GM12878 (cell line): ENCODE data around the gene GALNT17. TPM values are rescaled to one million over a fixed set of nuclear protein-coding genes. Genes with fewer than 3 reads are reported as not detected.

Experiments used
- ATAC-seq: fragments of 200-7000 bp; cut with Tn5 transposase; 3 replicates; pipeline ENCODE4 v1.9.1; 2020; ENCODE audit warnings: mild to moderate bottlenecking, moderate library complexity
- BruUV-seq: library from RNA; stranded (reverse); fragments of 400-500 nt; replicated peaks from 2 replicates; lab custom pipeline; 2021; lab: Mats Ljungman, UMichigan
- CTCF ChIA-PET: fragments of 300-600 bp; sonication (Branson Sonifier 250); formaldehyde crosslinking; extraction: SDS; loops from one replicate; lab custom pipeline; 2021; ENCODE audit warnings: inconsistent platforms; lab: Yijun Ruan, JAX
- POLR2A ChIA-PET: fragments of 350-600 bp; formaldehyde crosslinking; extraction: SDS; loops from one replicate; lab custom pipeline; 2021; ENCODE audit warnings: inconsistent platforms; lab: Charles Lee
- RAD21 ChIA-PET: fragments of 300-600 bp; sonication (Branson Sonifier 250); formaldehyde crosslinking; loops from one replicate; lab custom pipeline; 2023; ENCODE audit warnings: antibody characterized with exemption; ENCODE audit not compliant: unreplicated experiment; lab: Charles Lee
- SMC1A ChIA-PET: fragments of 300-600 bp; sonication (Branson Sonifier 250); formaldehyde crosslinking; loops from one replicate; lab custom pipeline; 2023; ENCODE audit not compliant: unreplicated experiment, uncharacterized antibody; lab: Charles Lee
- DNase-seq: peaks from one replicate; pipeline ENCODE4 v3.0.0-alpha.2; 2011; ENCODE audit warnings: low read depth, low spot score
- FAIRE-seq: peaks from 3 replicates; lab custom pipeline; 2011; peaks lifted over from hg19 to GRCh38; lab: Jason Lieb, UNC
- H2AFZ ChIP-seq: 2 replicates; pipeline ENCODE4 v1.6.0; 2011; ENCODE audit warnings: low read depth, low read length, control low read depth; ENCODE audit not compliant: control insufficient read depth
- H3K27ac ChIP-seq: 2 replicates; pipeline ENCODE4 v1.5.1; 2011; ENCODE audit warnings: control low read depth; ENCODE audit not compliant: control insufficient read depth, insufficient read depth
- H3K27me3 ChIP-seq, 2 experiments: replicated peaks in 1 of 2; 2 replicates each; pipeline versions ENCODE4 v1.6.0 to v1.6.1; 2011; ENCODE audit warnings: low read length in 1 of 2; ENCODE audit not compliant: control insufficient read depth in 2 of 2, insufficient read depth in 2 of 2
- H3K36me3 ChIP-seq, 2 experiments: 2 replicates each; pipeline ENCODE4 v1.5.1; 2011; ENCODE audit warnings: low read length in 1 of 2; ENCODE audit not compliant: control insufficient read depth in 2 of 2, insufficient read depth in 2 of 2
- H3K4me1 ChIP-seq: 2 replicates; pipeline ENCODE4 v1.6.1; 2011; ENCODE audit warnings: mild to moderate bottlenecking, low read length, moderate library complexity, mixed read lengths; ENCODE audit not compliant: control insufficient read depth, insufficient read depth
- H3K4me2 ChIP-seq: 2 replicates; pipeline ENCODE4 v1.6.0; 2011; ENCODE audit warnings: control low read depth; ENCODE audit not compliant: control insufficient read depth, insufficient read depth
- H3K4me3 ChIP-seq: fragments of 200-600 bp; sonication (generic); 2 replicates; pipeline ENCODE4 v1.5.1; 2016
- H3K79me2 ChIP-seq: 2 replicates; pipeline ENCODE4 v1.6.0; 2011; ENCODE audit warnings: low read length; ENCODE audit not compliant: control insufficient read depth, insufficient read depth
- H3K9ac ChIP-seq: 2 replicates; pipeline ENCODE4 v1.8.0; 2011; ENCODE audit warnings: low read length, control low read depth, mixed read lengths; ENCODE audit not compliant: control insufficient read depth, insufficient read depth
- H3K9me3 ChIP-seq: replicated peaks from 3 replicates; pipeline ENCODE4 v1.5.1; 2011; ENCODE audit warnings: mild to moderate bottlenecking, low read length; ENCODE audit not compliant: control insufficient read depth, insufficient read depth
- H4K20me1 ChIP-seq: 2 replicates; pipeline ENCODE4 v1.6.0; 2011; ENCODE audit not compliant: control insufficient read depth, insufficient read depth
- BCL3 ChIP-seq: IDR thresholded peaks from 2 replicates; pipeline ENCODE4 v1.6.1; 2011; ENCODE audit warnings: borderline replicate concordance, low read depth, mild to moderate bottlenecking, moderate library complexity, low read length; ENCODE audit not compliant: insufficient read depth, poor library complexity, severe bottlenecking
- CHD1 ChIP-seq: IDR thresholded peaks from 2 replicates; pipeline ENCODE4 v1.6.1; 2012; ENCODE audit warnings: low read depth, low read length, improper control_type of control experiment
- HSF1 ChIP-seq: fragments of 150-350 bp; IDR thresholded peaks from 2 replicates; pipeline ENCODE4 v1.6.1; 2014; ENCODE audit warnings: mild to moderate bottlenecking, low read depth, low read length
- MTA3 ChIP-seq: IDR thresholded peaks from 2 replicates; pipeline ENCODE4 v1.6.1; 2012; ENCODE audit warnings: low read length, inconsistent platforms, borderline replicate concordance
- PML ChIP-seq: IDR thresholded peaks from 2 replicates; pipeline ENCODE4 v1.6.1; 2012; ENCODE audit warnings: low read length, inconsistent platforms
- POLR2A ChIP-seq: IDR thresholded peaks from 2 replicates; pipeline ENCODE4 v1.6.1; 2011; ENCODE audit warnings: low read depth, mild to moderate bottlenecking, low read length
- POLR2AphosphoS5 ChIP-seq: IDR thresholded peaks from 2 replicates; pipeline ENCODE4 v1.6.1; 2011; ENCODE audit warnings: mild to moderate bottlenecking, low read length, inconsistent platforms
- SMAD5 ChIP-seq: IDR thresholded peaks from 2 replicates; pipeline ENCODE4 v1.6.1; 2016; ENCODE audit warnings: antibody characterized with exemption, low read depth
- STAT1 ChIP-seq: fragments of 450-650 bp; conservative IDR thresholded peaks from 2 replicates; pipeline ENCODE4 v1.6.1; 2014; ENCODE audit warnings: antibody characterized with exemption, mild to moderate bottlenecking
- TAF1 ChIP-seq: IDR thresholded peaks from 2 replicates; pipeline ENCODE4 v1.6.1; 2011; ENCODE audit warnings: mild to moderate bottlenecking, low read depth, low read length, borderline replicate concordance
- TCF7 ChIP-seq: IDR thresholded peaks from 2 replicates; pipeline ENCODE4 v1.6.1; 2014; ENCODE audit warnings: antibody characterized with exemption, borderline replicate concordance
- ZBED1 ChIP-seq: IDR thresholded peaks from 2 replicates; pipeline ENCODE4 v1.6.1; 2016; ENCODE audit warnings: borderline replicate concordance
- ZNF274 ChIP-seq: IDR thresholded peaks from one replicate; pipeline ENCODE4 v1.8.0; 2011; ENCODE audit not compliant: insufficient read length, insufficient read depth
- WGBS: methylation state at CpG from one replicate; pipeline ENCODE4 v1.1.6; 2016; ENCODE audit warnings: low lambda C conversion rate; ENCODE audit not compliant: insufficient replicate concordance, insufficient coverage; ENCODE audit errors: missing lambda C conversion rate; 5-methylcytosine and 5-hydroxymethylcytosine counted together
- in situ Hi-C: fragments of 300-500 bp; cut with MboI; formaldehyde crosslinking; loops from 9 replicates; pipeline ENCODE4 v1.14.3; 2018; ENCODE audit warnings: mixed read lengths
- intact Hi-C: fragments of 100-400 bp; cut with micrococcal nuclease; formaldehyde crosslinking; loops from one replicate; pipeline ENCODE4 v1.14.2; 2022; ENCODE audit not compliant: unreplicated experiment
- polyA plus RNA-seq, 11 experiments: library from polyadenylated mRNA; depleted of rRNA in 4 of 11; unstranded in 6 of 11; stranded (reverse) in 5 of 11; fragments of >200 nt; fragmentation: Nextera tagmentation in 4 of 11; fragmentation: Illumina TruSeq in 1 of 11; extraction: Ambion mirVana in 4 of 11; extraction: Trizol in 1 of 11; gene quantifications; 1 replicate in 1 of 11; 2 replicates in 10 of 11; pipeline versions ENCODE4 v1.2.1 to v1.2.3, GENCODE V29; 2011 to 2016; ENCODE audit warnings: inconsistent platforms in 2 of 11, missing spikeins in 2 of 11, low read depth in 1 of 11
- total RNA-seq, 4 experiments: library from RNA; depleted of rRNA in 3 of 4; stranded (reverse); fragments of >200 nt in 3 of 4; fragmentation: Illumina TruSeq in 1 of 4; extraction: Trizol in 1 of 4; gene quantifications; 2 replicates each; pipeline versions ENCODE4 v1.2.1 to v1.2.3, GENCODE V29; 2013 to 2021
- TF ChIP-seq, protein P1 (sequence below): fragments of 450-650 bp; IDR thresholded peaks from 2 replicates; pipeline ENCODE4 v1.6.1; 2018; ENCODE audit warnings: borderline replicate concordance, mild to moderate bottlenecking; ENCODE audit not compliant: partially characterized antibody
- TF ChIP-seq, protein P2 (sequence below): IDR thresholded peaks from 2 replicates; pipeline ENCODE4 v1.6.1; 2011; ENCODE audit warnings: mild to moderate bottlenecking, low read depth, low read length, moderate library complexity; ENCODE audit not compliant: insufficient replicate concordance

The GALNT17 gene
- total and polyA plus RNA-seq, 10 of the 15 experiments (the other 5 are each of a cell fraction or from before 2014, with no cell fraction given): 0.12 to 0.15 TPM; not detected in 8

GRCh38 chr7:71372991-71373390 lies 241.0 kb downstream of the GALNT17 start:
- H3K79me2 ChIP-seq: no peaks in the 10 kb centered on the region

More at GRCh38 chr7:71372991-71373390, 241.0 kb downstream of the GALNT17 start:
- no peak overlapping the region for H3K27ac ChIP-seq
- DNase-seq (no peak), ATAC-seq (no peak), FAIRE-seq (no peak)
- BruUV-seq: no TSS peak
- CTCF ChIA-PET: interaction anchor here (1.1 kb wide), 1 partner anchor 12 kb away, joined by 3 read pairs; no protein-coding TSS in a partner anchor
- H3K4me3 ChIP-seq: no peak overlapping the region
- intact Hi-C loops (no loop called here), in situ Hi-C loops (no loop called here)
- no peak overlapping the region for H2AFZ ChIP-seq
- no peaks in the 10 kb centered on the region for H3K36me3 ChIP-seq
- no peaks in the 10 kb centered on the region for H3K4me1 ChIP-seq
- H3K4me2 ChIP-seq: no peak overlapping the region
- TF ChIP-seq BCL3 (no peak), ZNF274 (no peak), TAF1 (no peak), POLR2AphosphoS5 (no peak), ZBED1 (no peak), PML (no peak), POLR2A (no peak), SMAD5 (no peak), HSF1 (no peak), MTA3 (no peak), TCF7 (no peak), CHD1 (no peak), STAT1 (no peak)
- TF ChIP-seq, protein P1, sequence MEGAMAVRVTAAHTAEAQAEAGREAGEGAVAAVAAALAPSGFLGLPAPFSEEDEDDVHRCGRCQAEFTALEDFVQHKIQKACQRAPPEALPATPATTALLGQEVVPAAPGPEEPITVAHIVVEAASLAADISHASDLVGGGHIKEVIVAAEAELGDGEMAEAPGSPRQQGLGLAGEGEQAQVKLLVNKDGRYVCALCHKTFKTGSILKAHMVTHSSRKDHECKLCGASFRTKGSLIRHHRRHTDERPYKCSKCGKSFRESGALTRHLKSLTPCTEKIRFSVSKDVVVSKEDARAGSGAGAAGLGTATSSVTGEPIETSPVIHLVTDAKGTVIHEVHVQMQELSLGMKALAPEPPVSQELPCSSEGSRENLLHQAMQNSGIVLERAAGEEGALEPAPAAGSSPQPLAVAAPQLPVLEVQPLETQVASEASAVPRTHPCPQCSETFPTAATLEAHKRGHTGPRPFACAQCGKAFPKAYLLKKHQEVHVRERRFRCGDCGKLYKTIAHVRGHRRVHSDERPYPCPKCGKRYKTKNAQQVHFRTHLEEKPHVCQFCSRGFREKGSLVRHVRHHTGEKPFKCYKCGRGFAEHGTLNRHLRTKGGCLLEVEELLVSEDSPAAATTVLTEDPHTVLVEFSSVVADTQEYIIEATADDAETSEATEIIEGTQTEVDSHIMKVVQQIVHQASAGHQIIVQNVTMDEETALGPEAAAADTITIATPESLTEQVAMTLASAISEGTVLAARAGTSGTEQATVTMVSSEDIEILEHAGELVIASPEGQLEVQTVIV: no peak
- TF ChIP-seq, protein P2, sequence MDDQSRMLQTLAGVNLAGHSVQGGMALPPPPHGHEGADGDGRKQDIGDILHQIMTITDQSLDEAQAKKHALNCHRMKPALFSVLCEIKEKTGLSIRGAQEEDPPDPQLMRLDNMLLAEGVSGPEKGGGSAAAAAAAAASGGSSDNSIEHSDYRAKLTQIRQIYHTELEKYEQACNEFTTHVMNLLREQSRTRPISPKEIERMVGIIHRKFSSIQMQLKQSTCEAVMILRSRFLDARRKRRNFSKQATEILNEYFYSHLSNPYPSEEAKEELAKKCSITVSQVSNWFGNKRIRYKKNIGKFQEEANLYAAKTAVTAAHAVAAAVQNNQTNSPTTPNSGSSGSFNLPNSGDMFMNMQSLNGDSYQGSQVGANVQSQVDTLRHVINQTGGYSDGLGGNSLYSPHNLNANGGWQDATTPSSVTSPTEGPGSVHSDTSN: no peak
- H3K9me3 ChIP-seq: no peaks in the 10 kb centered on the region; the same call in 2 of the 3 replicates
- RAD21 ChIA-PET: no interaction called here
- WGBS: 52% methylated on average over 5 of the region's 5 CpGs
- POLR2A ChIA-PET: no interaction called here
- SMC1A ChIA-PET: no interaction called here
- no peaks in the 10 kb centered on the region for H3K27me3 ChIP-seq
- no peak overlapping the region for H3K9ac ChIP-seq
- no peaks in the 10 kb centered on the region for H4K20me1 ChIP-seq
